ENCODE data around the gene PRKCH.

GRCh38 chr14:61387076-61387475 is 65.7 kb downstream of the PRKCH start:
- no peak for TF ChIP-seq POLR2A (IDR thresholded peaks at IDR 0.05; ENCODE audit: low read depth, low read length)
- TF ChIP-seq POLR2AphosphoS5 (IDR thresholded peaks at IDR 0.05; ENCODE audit: low read depth, low read length) = no peak
- TF ChIP-seq TAF1 (IDR thresholded peaks at IDR 0.05; ENCODE audit: low read depth, low read length) = no peak
- no peak for TF ChIP-seq POU2F2 (IDR thresholded peaks at IDR 0.05; ENCODE audit: low read depth, low read length)
